NB4 (cell line): ENCODE results near the gene ATP6V0C.

ENCODE experiments used
- CTCF ChIP-seq: IDR thresholded peaks from one replicate; pipeline ENCODE4 v1.5.1; 2012; ENCODE audit warnings: low read depth, low read length
- POLR2A ChIP-seq: IDR thresholded peaks from 2 replicates; pipeline ENCODE4 v1.6.1; 2011; ENCODE audit warnings: mild to moderate bottlenecking; ENCODE audit not compliant: insufficient read length; ENCODE audit errors: extremely low read depth

GRCh38 chr16:2513405-2514332 is at the start of gene ATP6V0C:
- TF ChIP-seq POLR2A (peak; percentile 65), CTCF (no peak)
